ENCODE data around the gene GPR171. TPM values are rescaled to one million over a fixed set of nuclear protein-coding genes. Genes with fewer than 3 reads are reported as not detected.

The GPR171 gene
- total RNA-seq, 1 experiment from 2014 or later = 0.17 TPM

- no peak for DNase-seq (ENCODE audit: low spot score)
- ATAC-seq = no peak
- peaks cover 27% of the 10 kb centered on the region for H3K9me3 Mint-ChIP-seq
- H3K4me1 Mint-ChIP-seq = peaks cover 16% of the 10 kb centered on the region
- peaks cover 27% of the 10 kb centered on the region for H3K36me3 Mint-ChIP-seq
- no peak overlapping the region for H3K4me3 Mint-ChIP-seq
- POLR2A ChIA-PET = no interaction called here
- no peaks in the 10 kb centered on the region; the same call in 1 of the 2 replicates for H3K27me3 Mint-ChIP-seq (ENCODE audit: low read depth)
- TF ChIP-seq, protein P1, sequence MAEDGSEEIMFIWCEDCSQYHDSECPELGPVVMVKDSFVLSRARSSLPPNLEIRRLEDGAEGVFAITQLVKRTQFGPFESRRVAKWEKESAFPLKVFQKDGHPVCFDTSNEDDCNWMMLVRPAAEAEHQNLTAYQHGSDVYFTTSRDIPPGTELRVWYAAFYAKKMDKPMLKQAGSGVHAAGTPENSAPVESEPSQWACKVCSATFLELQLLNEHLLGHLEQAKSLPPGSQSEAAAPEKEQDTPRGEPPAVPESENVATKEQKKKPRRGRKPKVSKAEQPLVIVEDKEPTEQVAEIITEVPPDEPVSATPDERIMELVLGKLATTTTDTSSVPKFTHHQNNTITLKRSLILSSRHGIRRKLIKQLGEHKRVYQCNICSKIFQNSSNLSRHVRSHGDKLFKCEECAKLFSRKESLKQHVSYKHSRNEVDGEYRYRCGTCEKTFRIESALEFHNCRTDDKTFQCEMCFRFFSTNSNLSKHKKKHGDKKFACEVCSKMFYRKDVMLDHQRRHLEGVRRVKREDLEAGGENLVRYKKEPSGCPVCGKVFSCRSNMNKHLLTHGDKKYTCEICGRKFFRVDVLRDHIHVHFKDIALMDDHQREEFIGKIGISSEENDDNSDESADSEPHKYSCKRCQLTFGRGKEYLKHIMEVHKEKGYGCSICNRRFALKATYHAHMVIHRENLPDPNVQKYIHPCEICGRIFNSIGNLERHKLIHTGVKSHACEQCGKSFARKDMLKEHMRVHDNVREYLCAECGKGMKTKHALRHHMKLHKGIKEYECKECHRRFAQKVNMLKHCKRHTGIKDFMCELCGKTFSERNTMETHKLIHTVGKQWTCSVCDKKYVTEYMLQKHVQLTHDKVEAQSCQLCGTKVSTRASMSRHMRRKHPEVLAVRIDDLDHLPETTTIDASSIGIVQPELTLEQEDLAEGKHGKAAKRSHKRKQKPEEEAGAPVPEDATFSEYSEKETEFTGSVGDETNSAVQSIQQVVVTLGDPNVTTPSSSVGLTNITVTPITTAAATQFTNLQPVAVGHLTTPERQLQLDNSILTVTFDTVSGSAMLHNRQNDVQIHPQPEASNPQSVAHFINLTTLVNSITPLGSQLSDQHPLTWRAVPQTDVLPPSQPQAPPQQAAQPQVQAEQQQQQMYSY (CRISPR knock-in tag; IDR thresholded peaks at IDR 0.05) = no peak
- TF ChIP-seq, protein P2, sequence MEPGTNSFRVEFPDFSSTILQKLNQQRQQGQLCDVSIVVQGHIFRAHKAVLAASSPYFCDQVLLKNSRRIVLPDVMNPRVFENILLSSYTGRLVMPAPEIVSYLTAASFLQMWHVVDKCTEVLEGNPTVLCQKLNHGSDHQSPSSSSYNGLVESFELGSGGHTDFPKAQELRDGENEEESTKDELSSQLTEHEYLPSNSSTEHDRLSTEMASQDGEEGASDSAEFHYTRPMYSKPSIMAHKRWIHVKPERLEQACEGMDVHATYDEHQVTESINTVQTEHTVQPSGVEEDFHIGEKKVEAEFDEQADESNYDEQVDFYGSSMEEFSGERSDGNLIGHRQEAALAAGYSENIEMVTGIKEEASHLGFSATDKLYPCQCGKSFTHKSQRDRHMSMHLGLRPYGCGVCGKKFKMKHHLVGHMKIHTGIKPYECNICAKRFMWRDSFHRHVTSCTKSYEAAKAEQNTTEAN (CRISPR knock-in tag; IDR thresholded peaks at IDR 0.05) = no peak
- TF ChIP-seq ZNF121 (CRISPR knock-in tag; IDR thresholded peaks at IDR 0.05) (no peak), ESRRA (CRISPR knock-in tag; IDR thresholded peaks at IDR 0.05; ENCODE audit: borderline replicate concordance) (no peak), OVOL2 (CRISPR knock-in tag; IDR thresholded peaks at IDR 0.05; ENCODE audit: borderline replicate concordance) (no peak), GRHL2 (CRISPR knock-in tag; IDR thresholded peaks at IDR 0.05; ENCODE audit: insufficient replicate concordance, severe bottlenecking) (no peak), MXD4 (CRISPR knock-in tag; IDR thresholded peaks at IDR 0.05; ENCODE audit: borderline replicate concordance) (no peak), PREB (CRISPR knock-in tag; IDR thresholded peaks at IDR 0.05; ENCODE audit: borderline replicate concordance) (no peak), ZNF423 (CRISPR knock-in tag; IDR thresholded peaks at IDR 0.05) (no peak), RORB (CRISPR knock-in tag; IDR thresholded peaks at IDR 0.05) (no peak), RELA (CRISPR knock-in tag; IDR thresholded peaks at IDR 0.05; ENCODE audit: borderline replicate concordance) (no peak), SMAD3 (CRISPR knock-in tag; IDR thresholded peaks at IDR 0.05; ENCODE audit: borderline replicate concordance) (no peak)
- TF ChIP-seq, protein P3, sequence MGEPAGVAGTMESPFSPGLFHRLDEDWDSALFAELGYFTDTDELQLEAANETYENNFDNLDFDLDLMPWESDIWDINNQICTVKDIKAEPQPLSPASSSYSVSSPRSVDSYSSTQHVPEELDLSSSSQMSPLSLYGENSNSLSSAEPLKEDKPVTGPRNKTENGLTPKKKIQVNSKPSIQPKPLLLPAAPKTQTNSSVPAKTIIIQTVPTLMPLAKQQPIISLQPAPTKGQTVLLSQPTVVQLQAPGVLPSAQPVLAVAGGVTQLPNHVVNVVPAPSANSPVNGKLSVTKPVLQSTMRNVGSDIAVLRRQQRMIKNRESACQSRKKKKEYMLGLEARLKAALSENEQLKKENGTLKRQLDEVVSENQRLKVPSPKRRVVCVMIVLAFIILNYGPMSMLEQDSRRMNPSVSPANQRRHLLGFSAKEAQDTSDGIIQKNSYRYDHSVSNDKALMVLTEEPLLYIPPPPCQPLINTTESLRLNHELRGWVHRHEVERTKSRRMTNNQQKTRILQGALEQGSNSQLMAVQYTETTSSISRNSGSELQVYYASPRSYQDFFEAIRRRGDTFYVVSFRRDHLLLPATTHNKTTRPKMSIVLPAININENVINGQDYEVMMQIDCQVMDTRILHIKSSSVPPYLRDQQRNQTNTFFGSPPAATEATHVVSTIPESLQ (CRISPR knock-in tag; IDR thresholded peaks at IDR 0.05) = no peak
- H3K27ac Mint-ChIP-seq = no peak overlapping the region
- CTCF ChIA-PET = interaction anchor here (1.1 kb wide), 1 partner anchor 55 kb away, joined by 4 read pairs; no protein-coding TSS in a partner anchor
Measured at GRCh38 chr3:151225040-151225975, 22.3 kb upstream of the GPR171 start.

DNA sequence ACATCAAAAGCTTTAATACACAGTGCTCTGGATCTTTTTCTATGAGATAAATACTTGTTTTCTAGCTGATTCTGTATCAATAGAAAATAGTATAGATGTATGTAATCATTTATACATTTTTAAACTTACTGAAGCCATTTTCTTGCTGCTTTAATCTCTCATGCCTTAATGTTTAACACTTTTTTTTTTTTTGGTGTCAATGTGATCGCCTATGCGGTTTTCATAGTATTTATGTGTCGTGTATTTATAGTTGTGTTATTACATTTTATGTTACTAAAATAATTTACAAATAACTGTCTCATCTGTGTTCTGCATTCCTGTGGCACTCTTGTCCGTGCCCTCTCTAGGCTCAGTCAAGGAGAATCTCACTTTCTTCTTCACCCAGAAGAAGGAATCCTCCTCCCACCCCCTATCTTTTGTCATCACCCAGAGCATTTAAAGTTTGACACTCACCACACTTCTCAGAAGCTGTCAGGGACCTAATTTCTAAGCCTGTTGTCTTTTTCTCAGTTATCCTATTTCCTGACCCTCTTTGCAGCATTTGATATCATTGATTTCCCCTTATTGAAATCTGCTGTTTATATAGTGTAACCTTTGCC lies 21.4 kb upstream of the GPR171 start:
- ATAC-seq = no peak
- ChIA-PET POLR2A (no interaction called here), CTCF (no interaction called here)
- DNase-seq (ENCODE audit: low spot score) = no peak
- no peak overlapping the region for H3K4me3 Mint-ChIP-seq
- no peaks in the 10 kb centered on the region; the same call in 1 of the 2 replicates for H3K27me3 Mint-ChIP-seq (ENCODE audit: low read depth)
- peaks cover 13% of the 10 kb centered on the region for H3K4me1 Mint-ChIP-seq
- TF ChIP-seq ZNF416 (CRISPR knock-in tag; IDR thresholded peaks at IDR 0.05) (no peak), ZNF532 (CRISPR knock-in tag; IDR thresholded peaks at IDR 0.05; ENCODE audit: borderline replicate concordance) (no peak), FOXP4 (CRISPR knock-in tag; IDR thresholded peaks at IDR 0.05) (no peak), GRHL2 (CRISPR knock-in tag; IDR thresholded peaks at IDR 0.05; ENCODE audit: insufficient replicate concordance, severe bottlenecking) (no peak)
- H3K9me3 Mint-ChIP-seq = peaks cover 33% of the 10 kb centered on the region
- H3K36me3 Mint-ChIP-seq = peaks cover 37% of the 10 kb centered on the region
- H3K27ac Mint-ChIP-seq = no peak overlapping the region
